Measurements from ENCODE around the gene CBY2.

GRCh38 chr13:45731455-45731854 is 29.3 kb downstream of the CBY2 start:
- TF ChIP-seq POLR2A (IDR thresholded peaks at IDR 0.05; ENCODE audit: low read length) (no peak), GATA1 (IDR thresholded peaks at IDR 0.05; ENCODE audit: low read depth, low read length) (no peak)

All from erythroblast (primary cell).